ENCODE data around the gene MACROD2. TPM values are rescaled to one million over a fixed set of nuclear protein-coding genes. Genes with fewer than 3 reads are reported as not detected.

MACROD2 gene
- total RNA-seq, 4 donors from 2014 or later = 10.0 to 24.0 (median 17.0) TPM

GRCh38 chr20:16050366-16050765 is 2055.1 kb downstream of the MACROD2 start:
- H3K4me3 ChIP-seq (ENCODE audit: low read depth, poor library complexity, severe bottlenecking) = no peak overlapping the region
- no peak for TF ChIP-seq CTCF (IDR thresholded peaks at IDR 0.05)
- TF ChIP-seq POLR2A (IDR thresholded peaks at IDR 0.05) = no peak
- intact Hi-C loops (cut with DNase I; ENCODE audit: low total_unique reads) = no loop called here
- WGBS, 2 donors = 89 to 93% methylated on average over 1 of the region's 1 CpG
- no peak for DNase-seq (ENCODE audit: low spot score in 2 of 2)

GRCh38 chr20:16051968-16052367 is 2056.7 kb downstream of the MACROD2 start:
- TF ChIP-seq POLR2A (IDR thresholded peaks at IDR 0.05) (no peak), CTCF (IDR thresholded peaks at IDR 0.05) (no peak)
- no peak overlapping the region for H3K4me3 ChIP-seq (ENCODE audit: low read depth, poor library complexity, severe bottlenecking)
- intact Hi-C loops (cut with DNase I; ENCODE audit: low total_unique reads) = no loop called here
- 63 to 84% methylated on average over 1 of the region's 1 CpG for WGBS, 2 donors
- no peak for DNase-seq (ENCODE audit: low spot score in 2 of 2)

GRCh38 chr20:16052456-16052855 is 2057.1 kb downstream of the MACROD2 start:
- TF ChIP-seq POLR2A (IDR thresholded peaks at IDR 0.05) (no peak), CTCF (IDR thresholded peaks at IDR 0.05) (no peak)
- WGBS, 2 donors = 79 to 85% methylated on average over 4 of the region's 4 CpGs
- intact Hi-C loops (cut with DNase I; ENCODE audit: low total_unique reads) = no loop called here
- H3K4me3 ChIP-seq (ENCODE audit: low read depth, poor library complexity, severe bottlenecking) = no peak overlapping the region
- no peak for DNase-seq (ENCODE audit: low spot score in 2 of 2)

- no peak for TF ChIP-seq POLR2A (IDR thresholded peaks at IDR 0.05)
- TF ChIP-seq CTCF (IDR thresholded peaks at IDR 0.05) = no peak
- no peak for DNase-seq (ENCODE audit: low spot score in 2 of 2)
- no peak overlapping the region for H3K4me3 ChIP-seq (ENCODE audit: low read depth, poor library complexity, severe bottlenecking)
- intact Hi-C loops (cut with DNase I; ENCODE audit: low total_unique reads) = no loop called here
- 83 to 90% methylated on average over 3 of the region's 3 CpGs for WGBS, 2 donors
These were observed 2059.7 kb downstream of the MACROD2 start for GRCh38 chr20:16054985-16055384.

- no peak for DNase-seq (ENCODE audit: low spot score in 2 of 2)
- TF ChIP-seq POLR2A (IDR thresholded peaks at IDR 0.05) = no peak
- no peak for TF ChIP-seq CTCF (IDR thresholded peaks at IDR 0.05)
- intact Hi-C loops (cut with DNase I; ENCODE audit: low total_unique reads) = no loop called here
- WGBS, 2 donors = 75 to 77% methylated on average over 3 of the region's 3 CpGs
- no peak overlapping the region for H3K4me3 ChIP-seq (ENCODE audit: low read depth, poor library complexity, severe bottlenecking)
These were observed 2062.3 kb downstream of the MACROD2 start for GRCh38 chr20:16057651-16058050.

- no peak for TF ChIP-seq CTCF (IDR thresholded peaks at IDR 0.05)
- TF ChIP-seq POLR2A (IDR thresholded peaks at IDR 0.05) = no peak
- intact Hi-C loops (cut with DNase I; ENCODE audit: low total_unique reads) = no loop called here
- 90 to 99% methylated on average over 3 of the region's 3 CpGs for WGBS, 2 donors
These were observed 2063.0 kb downstream of the MACROD2 start for GRCh38 chr20:16058268-16058667.

More at GRCh38 chr20:16058268-16058667, 2063.0 kb downstream of the MACROD2 start:
- no peak for DNase-seq (ENCODE audit: low spot score in 2 of 2)
- H3K4me3 ChIP-seq (ENCODE audit: low read depth, poor library complexity, severe bottlenecking) = no peak overlapping the region
